ENCODE data around the gene MRC1. TPM values are rescaled to one million over a fixed set of nuclear protein-coding genes. Genes with fewer than 3 reads are reported as not detected.

Gene MRC1
- total and polyA plus RNA-seq, 5 experiments from 2014 or later, result 1.2 to 1.3 TPM; not detected in 3

DNA sequence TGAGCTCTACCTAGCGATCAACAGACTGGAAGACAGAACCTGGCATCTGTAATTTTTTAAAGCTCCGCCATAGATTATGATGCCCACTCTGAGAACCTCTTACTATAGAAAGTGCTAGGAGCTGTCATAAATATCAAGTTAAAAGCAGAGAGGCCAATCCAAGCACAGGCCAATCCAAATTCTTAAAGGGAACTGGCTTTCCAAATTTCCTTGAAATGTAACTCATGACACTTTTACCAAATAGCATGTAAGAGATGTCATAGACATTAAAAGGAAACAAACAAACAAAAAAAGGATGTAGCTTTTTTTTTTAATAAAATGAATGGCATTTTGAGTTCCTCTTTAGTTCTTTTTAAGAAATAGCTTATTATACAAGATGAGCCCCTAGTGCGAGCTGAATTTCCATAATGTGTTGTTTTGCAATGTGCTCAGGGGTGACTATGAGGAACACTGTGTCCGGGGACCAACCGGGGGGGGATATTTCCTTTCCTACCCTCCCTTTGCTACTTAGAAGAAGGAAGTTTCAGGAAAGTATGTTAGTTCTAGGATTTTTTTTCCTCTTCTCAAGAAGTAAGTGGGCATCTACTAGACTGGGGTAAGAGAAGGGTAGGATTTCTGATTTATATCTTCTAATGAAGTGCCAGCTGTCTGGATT, 23.7 kb upstream of the MRC1 start:
- no peaks in the 10 kb centered on the region for H3K27me3 Mint-ChIP-seq
- DNase-seq (no peak), ATAC-seq (no peak)
- POLR2A ChIA-PET, result no interaction called here
- H3K9me3 Mint-ChIP-seq, result no peaks in the 10 kb centered on the region
- H3K4me3 Mint-ChIP-seq, result no peak overlapping the region
- H3K27ac Mint-ChIP-seq, result no peak overlapping the region
- no peaks in the 10 kb centered on the region for H3K36me3 Mint-ChIP-seq
- peaks cover 0 to 4% (median 0%) of the 10 kb centered on the region in 4 donors for H3K4me1 Mint-ChIP-seq

DNA sequence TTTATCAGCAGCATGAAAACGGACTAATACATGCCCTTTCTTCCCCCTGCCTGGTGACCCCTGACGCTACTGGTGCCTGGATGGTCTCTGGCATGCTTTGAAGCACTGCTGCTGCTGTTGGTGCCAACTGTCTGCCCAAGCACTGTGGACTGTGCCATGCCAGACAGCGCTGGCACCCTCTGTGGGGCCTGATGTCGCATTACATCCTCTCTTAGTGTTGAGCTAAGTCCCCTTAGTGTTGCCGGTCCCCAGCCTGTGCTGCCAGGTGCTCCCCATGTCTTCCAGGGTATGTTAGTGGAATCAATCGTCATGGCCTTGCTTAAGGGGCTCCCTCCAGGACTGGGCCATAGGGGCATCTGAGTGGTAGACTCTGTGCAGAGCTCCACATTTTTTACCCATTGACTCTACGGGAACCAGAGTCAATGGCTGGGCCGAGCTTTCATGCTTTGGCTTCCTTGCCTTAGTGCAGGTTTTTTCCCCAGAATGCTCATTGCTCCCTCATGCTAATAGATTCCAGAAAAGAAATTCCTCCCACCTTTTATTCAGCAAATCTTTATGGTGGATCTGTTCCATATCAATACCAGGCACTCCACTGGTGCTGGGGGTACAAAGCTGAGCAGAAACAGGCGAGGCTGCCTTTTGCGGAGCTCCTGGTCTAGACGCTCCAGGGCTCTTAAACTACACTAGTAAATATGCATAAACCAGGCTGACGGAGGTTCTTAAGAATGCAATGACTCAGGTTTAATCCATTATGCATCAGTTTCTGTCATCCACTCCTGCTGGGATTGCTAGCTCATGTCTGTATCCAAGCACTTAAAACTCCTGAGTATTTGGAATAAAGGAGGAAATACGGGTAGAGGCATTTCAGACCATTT, 21.8 kb upstream of the MRC1 start:
- Mint-ChIP-seq H3K4me3 (no peak overlapping the region), H3K4me1 (peaks cover 0 to 4% (median 0%) of the 10 kb centered on the region in 4 donors), H3K27me3 (no peaks in the 10 kb centered on the region), H3K36me3 (no peaks in the 10 kb centered on the region), H3K27ac (no peak overlapping the region), H3K9me3 (no peaks in the 10 kb centered on the region)
- DNase-seq, result no peak
- POLR2A ChIA-PET, result no interaction called here
- no peak for ATAC-seq

DNA sequence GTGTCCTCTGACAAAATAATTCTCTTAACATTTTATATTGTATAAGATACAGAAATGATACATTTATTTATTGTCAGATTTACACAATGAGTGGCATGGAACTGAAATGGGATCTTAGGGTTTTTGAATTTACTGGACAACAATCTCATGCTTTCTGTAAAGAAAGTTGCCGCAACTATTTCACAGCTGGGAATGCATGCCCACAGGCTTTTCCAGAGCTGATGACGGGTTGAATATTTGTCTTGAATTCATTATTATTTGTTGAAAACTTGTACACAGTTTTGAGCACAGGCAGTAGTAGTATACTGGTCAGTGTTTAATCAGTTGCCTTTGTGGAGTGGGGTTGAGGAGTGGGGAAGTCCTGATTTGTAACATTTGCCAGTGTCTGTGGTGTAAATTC, 20.5 kb upstream of the MRC1 start:
- H3K27me3 Mint-ChIP-seq, result no peaks in the 10 kb centered on the region
- DNase-seq, result no peak
- H3K36me3 Mint-ChIP-seq, result no peaks in the 10 kb centered on the region
- H3K9me3 Mint-ChIP-seq, result no peaks in the 10 kb centered on the region
- no peak for ATAC-seq
- no peak overlapping the region for H3K4me3 Mint-ChIP-seq
- POLR2A ChIA-PET, result no interaction called here
- peaks cover 0 to 5% (median 0%) of the 10 kb centered on the region in 4 donors for H3K4me1 Mint-ChIP-seq
- H3K27ac Mint-ChIP-seq, result no peak overlapping the region

DNA sequence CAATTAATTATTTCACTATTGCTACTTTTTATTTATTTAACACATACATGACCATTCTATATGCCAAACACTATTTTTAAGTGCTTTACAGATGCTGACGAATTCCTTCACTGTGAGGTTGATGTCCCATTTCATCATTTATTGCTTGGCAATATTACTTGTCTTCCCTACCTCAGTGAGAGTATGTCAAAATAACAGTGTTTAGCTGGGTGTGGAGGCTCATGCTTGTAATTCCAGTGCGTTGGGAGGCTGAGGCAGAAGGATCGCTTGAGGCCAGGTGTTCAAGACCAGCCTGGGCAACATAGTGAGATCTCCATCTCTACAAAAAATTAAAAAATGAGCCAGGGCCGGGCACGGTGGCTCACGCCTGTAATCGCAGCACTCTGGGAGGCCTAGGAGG, 19.8 kb upstream of the MRC1 start:
- POLR2A ChIA-PET, result no interaction called here
- ATAC-seq (no peak), DNase-seq (no peak)
- Mint-ChIP-seq H3K36me3 (no peaks in the 10 kb centered on the region), H3K27ac (no peak overlapping the region), H3K9me3 (no peaks in the 10 kb centered on the region), H3K27me3 (no peaks in the 10 kb centered on the region), H3K4me3 (no peak overlapping the region), H3K4me1 (peaks cover 0 to 2% (median 0%) of the 10 kb centered on the region in 4 donors)

DNA sequence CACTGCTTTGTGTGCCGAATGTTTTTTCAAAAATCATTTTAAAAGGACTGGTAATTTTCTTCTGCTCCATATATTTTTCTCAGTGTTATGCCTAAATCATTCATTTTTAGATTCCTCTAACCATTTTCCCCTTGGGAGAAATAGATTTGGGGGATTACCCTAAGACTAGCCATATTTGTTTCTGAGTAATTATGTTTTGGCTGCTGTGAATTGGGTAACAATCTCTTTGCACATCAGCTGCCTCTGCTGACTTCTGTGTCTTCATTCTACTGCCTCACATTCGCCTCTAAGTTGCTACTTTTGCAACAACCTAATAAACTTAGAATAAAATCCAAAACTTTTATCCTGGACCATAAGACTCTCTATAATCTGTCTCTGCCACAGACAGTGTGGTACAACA, 18.5 kb upstream of the MRC1 start:
- Mint-ChIP-seq H3K4me1 (peaks cover 0 to 2% (median 0%) of the 10 kb centered on the region in 4 donors), H3K4me3 (no peak overlapping the region), H3K27ac (no peak overlapping the region), H3K27me3 (no peaks in the 10 kb centered on the region), H3K36me3 (no peaks in the 10 kb centered on the region), H3K9me3 (no peaks in the 10 kb centered on the region)
- ATAC-seq (no peak), DNase-seq (no peak)
- POLR2A ChIA-PET, result no interaction called here

DNA sequence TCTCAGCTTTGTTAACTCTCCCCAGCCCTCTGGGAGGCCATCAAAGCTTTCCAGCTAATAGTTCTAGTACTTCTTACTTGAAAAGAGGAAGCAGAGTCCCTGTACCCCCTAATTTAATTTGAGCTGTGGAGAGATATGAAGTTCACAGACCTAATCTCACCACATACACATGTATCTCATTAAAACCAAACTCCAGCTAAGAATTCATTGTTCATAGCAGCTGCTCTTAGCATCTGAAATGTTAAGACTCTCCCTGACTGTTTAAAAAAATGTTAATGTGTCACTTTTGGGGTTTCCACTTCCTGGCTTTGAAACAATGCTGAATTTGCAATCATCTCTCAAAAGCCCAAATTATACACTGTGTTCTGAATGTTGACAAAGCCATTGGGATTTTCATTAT, 16.2 kb upstream of the MRC1 start:
- H3K9me3 Mint-ChIP-seq, result no peaks in the 10 kb centered on the region
- no peak overlapping the region for H3K27ac Mint-ChIP-seq
- POLR2A ChIA-PET, result no interaction called here
- H3K4me1 Mint-ChIP-seq, result peaks cover 0 to 2% (median 0%) of the 10 kb centered on the region in 4 donors
- ATAC-seq, result no peak
- DNase-seq, result no peak
- no peaks in the 10 kb centered on the region for H3K27me3 Mint-ChIP-seq
- peaks cover 0 to 3% (median 0%) of the 10 kb centered on the region in 3 donors for H3K36me3 Mint-ChIP-seq
- H3K4me3 Mint-ChIP-seq, result no peak overlapping the region

DNA sequence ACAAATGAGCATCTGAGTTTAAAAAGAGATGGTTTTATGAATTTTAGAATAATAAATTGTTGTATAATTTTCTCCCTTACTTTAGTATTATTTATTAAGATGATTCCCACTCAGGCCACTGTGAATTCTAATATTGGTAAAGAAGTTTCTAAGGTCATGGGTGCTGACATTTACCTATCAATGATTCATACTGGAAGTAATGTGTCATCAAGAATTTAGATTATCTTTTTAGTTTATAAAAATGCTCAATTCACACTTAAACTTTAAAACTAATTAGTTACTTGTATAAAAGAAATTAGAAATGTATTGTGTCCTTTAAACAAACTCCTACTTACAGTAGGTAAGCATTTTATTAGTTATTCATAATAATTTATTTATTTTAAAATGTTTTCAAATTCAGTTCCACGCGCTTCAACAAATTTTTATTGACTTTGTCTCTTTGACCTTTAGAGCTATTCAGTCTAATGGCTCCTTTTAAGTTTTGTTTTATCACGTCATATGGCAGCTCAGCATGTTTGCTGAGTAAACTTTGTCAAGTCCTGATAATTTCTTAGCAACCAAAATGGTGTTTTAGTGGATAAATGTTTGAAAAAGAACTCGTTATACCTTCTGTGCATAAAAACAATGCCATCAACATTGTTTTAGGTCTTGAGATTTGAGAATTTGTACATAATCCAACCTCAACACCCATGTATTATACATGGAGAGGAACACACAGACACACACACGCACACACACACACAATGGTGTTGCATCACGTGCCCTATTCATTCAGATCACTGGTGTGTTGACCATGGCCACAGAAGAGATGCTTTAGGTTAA, 15.1 kb upstream of the MRC1 start:
- H3K4me1 Mint-ChIP-seq, result peaks cover 0 to 2% (median 0%) of the 10 kb centered on the region in 4 donors
- ATAC-seq, result no peak
- peaks cover 0 to 1% (median 0%) of the 10 kb centered on the region in 5 donors for H3K27me3 Mint-ChIP-seq
- DNase-seq, result no peak
- no peak overlapping the region for H3K27ac Mint-ChIP-seq
- H3K36me3 Mint-ChIP-seq, result peaks cover 0 to 3% (median 0%) of the 10 kb centered on the region in 3 donors
- H3K4me3 Mint-ChIP-seq, result no peak overlapping the region
- no peaks in the 10 kb centered on the region for H3K9me3 Mint-ChIP-seq
- POLR2A ChIA-PET, result no interaction called here

DNA sequence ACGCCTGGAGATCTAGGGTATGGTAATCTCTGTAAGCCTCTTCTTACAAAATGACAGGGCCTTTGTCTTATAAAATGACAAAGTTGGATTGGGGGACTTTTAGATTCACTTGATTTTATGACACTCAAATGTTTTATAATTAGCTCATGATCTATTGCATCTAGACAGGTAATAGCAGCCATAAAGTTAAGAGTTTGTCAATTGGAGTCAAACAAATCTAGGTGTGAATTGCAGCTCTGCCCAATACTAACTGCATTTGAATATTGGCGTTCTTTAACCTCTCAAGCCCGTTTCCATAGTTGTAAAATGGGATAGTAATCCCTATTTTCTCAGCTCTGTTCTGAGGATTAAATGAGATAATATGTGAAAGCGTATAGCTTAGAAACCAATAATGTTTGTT, 14.1 kb upstream of the MRC1 start:
- H3K27ac Mint-ChIP-seq, result no peak overlapping the region
- ATAC-seq, result no peak
- DNase-seq, result no peak
- H3K4me1 Mint-ChIP-seq, result peaks cover 0 to 2% (median 0%) of the 10 kb centered on the region in 4 donors
- peaks cover 0 to 3% (median 0%) of the 10 kb centered on the region in 3 donors for H3K36me3 Mint-ChIP-seq
- POLR2A ChIA-PET, result interaction anchor here (0.6 kb wide), 1 partner anchor 362 kb away, joined by 4 read pairs; no protein-coding TSS in a partner anchor
- H3K27me3 Mint-ChIP-seq, result peaks cover 0 to 1% (median 0%) of the 10 kb centered on the region in 5 donors
- no peak overlapping the region for H3K4me3 Mint-ChIP-seq
- H3K9me3 Mint-ChIP-seq, result no peaks in the 10 kb centered on the region

DNA sequence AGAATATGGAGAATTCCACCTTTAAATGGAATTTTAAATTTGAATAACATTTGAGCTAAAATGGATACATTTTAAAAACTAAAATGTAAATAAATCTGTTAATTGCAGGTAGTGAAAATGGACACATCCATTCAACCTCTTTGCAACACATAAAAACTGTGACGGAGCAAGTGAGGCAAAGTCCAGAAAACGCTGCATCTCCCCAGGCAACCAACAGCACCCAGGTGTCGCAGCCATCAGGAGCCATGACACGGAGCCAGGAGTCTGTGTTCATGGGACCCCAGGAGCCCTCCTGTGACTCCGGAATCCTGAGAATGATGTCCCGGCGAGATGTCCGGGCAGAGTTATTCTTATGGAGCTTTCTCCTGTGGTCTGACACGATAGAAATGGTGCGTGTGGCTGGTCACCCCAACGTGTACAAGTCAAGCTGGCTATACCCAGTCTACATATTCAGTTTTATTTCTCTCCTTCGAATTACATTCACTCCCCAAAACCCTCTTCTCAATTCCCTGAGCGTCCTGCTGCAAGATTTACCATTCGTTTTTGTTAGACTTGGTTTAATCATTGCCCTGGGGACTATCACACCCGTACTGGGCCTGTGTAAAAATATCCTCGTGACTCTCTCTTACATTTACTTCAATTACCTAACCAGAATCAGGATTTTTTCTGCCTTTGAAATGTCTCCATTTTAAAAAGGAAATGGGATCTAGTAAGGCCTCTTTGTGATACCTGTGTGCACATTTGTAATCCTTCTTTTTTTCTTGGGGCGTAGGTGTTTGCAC, 13.1 kb upstream of the MRC1 start:
- ATAC-seq, result no peak
- H3K9me3 Mint-ChIP-seq, result no peaks in the 10 kb centered on the region
- H3K36me3 Mint-ChIP-seq, result peaks cover 0 to 3% (median 0%) of the 10 kb centered on the region in 3 donors
- peaks cover 0 to 2% (median 0%) of the 10 kb centered on the region in 4 donors for H3K4me1 Mint-ChIP-seq
- H3K4me3 Mint-ChIP-seq, result no peak overlapping the region
- no peak for DNase-seq
- H3K27me3 Mint-ChIP-seq, result peaks cover 0 to 1% (median 0%) of the 10 kb centered on the region in 5 donors
- no peak overlapping the region for H3K27ac Mint-ChIP-seq
- POLR2A ChIA-PET, result interaction anchor here (0.6 kb wide), 1 partner anchor 361 kb away, joined by 4 read pairs; no protein-coding TSS in a partner anchor

DNA sequence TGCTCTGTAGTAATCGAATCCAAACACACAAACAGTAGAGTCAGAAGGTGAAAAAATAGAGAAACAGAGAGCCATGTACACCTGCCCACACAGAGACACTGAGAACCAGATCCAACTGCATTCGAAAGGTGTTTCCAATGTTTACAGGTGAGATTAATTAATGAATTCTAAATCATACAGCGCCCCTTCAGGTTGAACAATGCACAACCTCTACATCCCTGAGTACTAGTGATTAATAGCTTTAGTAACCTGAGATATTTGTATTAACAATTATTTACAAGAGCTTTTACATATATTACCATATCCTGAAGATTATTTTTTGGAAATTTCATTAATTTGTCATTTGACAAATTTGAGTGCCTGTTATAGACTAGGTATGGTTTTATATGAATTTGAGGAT, 7.6 kb upstream of the MRC1 start:
- no peak for ATAC-seq
- H3K9me3 Mint-ChIP-seq, result peaks cover 0 to 5% (median 0%) of the 10 kb centered on the region in 9 donors
- no peak overlapping the region for H3K4me3 Mint-ChIP-seq
- H3K4me1 Mint-ChIP-seq, result peaks cover 0 to 7% (median 0%) of the 10 kb centered on the region in 4 donors
- H3K27me3 Mint-ChIP-seq, result peaks cover 0 to 6% (median 1%) of the 10 kb centered on the region in 5 donors
- POLR2A ChIA-PET, result no interaction called here
- DNase-seq, result no peak
- no peaks in the 10 kb centered on the region for H3K36me3 Mint-ChIP-seq
- no peak overlapping the region for H3K27ac Mint-ChIP-seq

DNA sequence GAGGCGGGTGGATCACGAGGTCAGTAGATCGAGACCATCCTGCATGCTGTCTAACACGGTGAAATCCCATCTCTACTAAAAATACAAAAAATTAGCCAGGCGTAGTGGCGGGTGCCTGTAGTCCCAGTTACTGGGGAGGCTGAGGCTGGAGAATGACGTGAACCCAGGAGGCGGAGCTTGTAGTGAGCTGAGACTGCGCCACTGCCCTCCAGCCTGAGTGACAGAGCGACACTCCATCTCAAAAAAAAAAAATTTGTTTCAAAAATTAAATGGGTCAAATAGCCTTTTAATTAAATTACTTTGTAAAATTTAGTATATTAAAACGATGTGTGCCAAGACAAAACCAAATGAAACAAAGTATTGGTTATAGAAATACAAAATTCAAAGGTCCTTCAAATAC, 6.8 kb upstream of the MRC1 start:
- Mint-ChIP-seq H3K36me3 (no peaks in the 10 kb centered on the region), H3K4me3 (no peak overlapping the region), H3K9me3 (peaks cover 0 to 7% (median 0%) of the 10 kb centered on the region in 9 donors), H3K27ac (no peak overlapping the region), H3K4me1 (peaks cover 0 to 7% (median 0%) of the 10 kb centered on the region in 4 donors), H3K27me3 (peaks cover 0 to 9% (median 1%) of the 10 kb centered on the region in 5 donors)
- DNase-seq (no peak), ATAC-seq (no peak)
- POLR2A ChIA-PET, result no interaction called here

DNA sequence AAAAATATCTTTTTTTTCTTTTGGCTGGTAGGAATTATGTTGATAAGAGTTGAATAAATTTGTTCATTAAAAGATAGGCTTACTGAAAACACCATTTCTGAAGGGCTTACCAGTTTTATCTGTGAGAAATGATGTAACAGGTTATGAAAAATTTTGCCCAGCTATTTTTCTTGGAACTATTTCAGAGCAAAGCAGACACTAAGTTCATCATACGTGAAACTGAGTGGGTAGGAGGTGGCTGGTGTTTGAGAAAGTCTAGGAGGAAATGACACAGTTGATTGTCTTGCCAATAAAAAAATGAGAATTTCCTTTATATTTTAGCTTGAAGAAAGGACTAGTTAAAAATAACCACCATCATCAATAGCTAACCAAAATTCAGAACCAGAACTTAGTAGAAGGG, 6.2 kb upstream of the MRC1 start:
- POLR2A ChIA-PET, result no interaction called here
- H3K27ac Mint-ChIP-seq, result no peak overlapping the region
- H3K9me3 Mint-ChIP-seq, result peaks cover 0 to 7% (median 0%) of the 10 kb centered on the region in 9 donors
- ATAC-seq, result no peak
- no peak for DNase-seq
- no peaks in the 10 kb centered on the region for H3K36me3 Mint-ChIP-seq
- H3K4me3 Mint-ChIP-seq, result no peak overlapping the region
- H3K4me1 Mint-ChIP-seq, result peaks cover 0 to 7% (median 0%) of the 10 kb centered on the region in 4 donors
- peaks cover 0 to 9% (median 1%) of the 10 kb centered on the region in 5 donors for H3K27me3 Mint-ChIP-seq
